Measurements from ENCODE around the gene PCDH9.
"Not testable (repeated sequence)": the region's sequence is repeated elsewhere in the genome, so short reads cannot be mapped to it uniquely, and the experiment has no call there.

PCDH9 gene

DNA sequence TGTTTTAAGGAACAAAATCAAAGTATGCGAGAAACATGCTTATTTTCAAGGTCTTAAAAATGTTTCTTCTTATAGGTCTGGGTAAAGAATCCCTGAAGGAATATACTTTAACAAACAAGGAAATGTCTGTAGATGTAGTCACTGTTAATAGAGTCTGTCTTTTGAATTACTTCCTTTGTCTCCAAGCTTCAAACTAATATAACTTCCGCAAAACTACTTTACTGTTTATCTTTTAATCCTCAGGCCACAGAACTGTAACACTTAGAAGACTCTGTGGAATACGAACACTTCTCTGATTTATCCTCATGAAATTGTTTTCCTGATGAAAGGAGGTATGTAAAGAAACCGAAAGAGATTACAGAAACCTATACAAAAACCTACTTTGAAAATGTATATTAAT, 316.0 kb downstream of the PCDH9 start:
- DNase-seq (ENCODE audit: low read depth): no peak

GRCh38 chr13:66911411-66911939, 318.7 kb downstream of the PCDH9 start:
- no peak for DNase-seq (ENCODE audit: low read depth)

DNA sequence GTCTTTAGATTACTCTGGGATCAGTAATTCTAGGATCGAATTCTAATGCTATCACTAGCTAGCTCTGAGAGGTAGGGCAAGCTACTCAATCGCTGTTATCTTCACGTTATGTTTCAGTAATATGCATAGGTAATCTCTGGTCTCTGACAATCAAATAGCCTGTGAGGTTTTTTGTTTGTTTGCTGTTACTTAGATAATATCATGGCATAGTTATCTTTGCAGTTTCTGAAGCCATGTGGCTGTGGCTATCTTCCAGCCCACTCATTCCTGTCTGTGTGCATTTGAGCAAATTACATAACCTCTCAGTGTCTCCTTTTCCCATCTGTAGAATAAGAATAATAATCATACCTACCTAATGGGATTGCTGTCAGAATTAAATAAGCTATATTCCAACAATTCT, 330.2 kb downstream of the PCDH9 start:
- no peak for DNase-seq (ENCODE audit: low read depth)

DNA sequence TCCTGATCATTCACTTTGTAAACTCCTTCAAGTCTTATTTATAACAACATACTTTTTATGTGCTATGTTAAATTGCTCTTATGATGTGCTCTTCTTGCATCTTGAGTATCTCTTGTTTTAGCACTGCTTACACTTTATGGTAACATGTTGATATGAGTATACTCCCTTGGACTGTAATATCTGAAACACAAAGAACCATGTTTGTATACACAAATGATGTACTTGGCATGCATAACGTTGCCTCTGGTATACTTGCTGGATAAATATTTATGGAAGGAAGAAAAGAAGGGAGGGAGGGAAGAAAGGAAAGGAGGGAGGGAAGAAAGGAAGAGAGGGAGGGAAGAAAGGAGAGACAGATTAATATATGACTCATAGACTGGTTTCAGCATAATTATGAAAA, 333.2 kb downstream of the PCDH9 start:
- DNase-seq (ENCODE audit: low read depth): no peak

GRCh38 chr13:66895780-66896179, 334.4 kb downstream of the PCDH9 start:
- DNase-seq (ENCODE audit: low read depth): no peak

- no peak for DNase-seq (ENCODE audit: low read depth)
Measured at GRCh38 chr13:66895320-66895719, 334.8 kb downstream of the PCDH9 start.

DNA sequence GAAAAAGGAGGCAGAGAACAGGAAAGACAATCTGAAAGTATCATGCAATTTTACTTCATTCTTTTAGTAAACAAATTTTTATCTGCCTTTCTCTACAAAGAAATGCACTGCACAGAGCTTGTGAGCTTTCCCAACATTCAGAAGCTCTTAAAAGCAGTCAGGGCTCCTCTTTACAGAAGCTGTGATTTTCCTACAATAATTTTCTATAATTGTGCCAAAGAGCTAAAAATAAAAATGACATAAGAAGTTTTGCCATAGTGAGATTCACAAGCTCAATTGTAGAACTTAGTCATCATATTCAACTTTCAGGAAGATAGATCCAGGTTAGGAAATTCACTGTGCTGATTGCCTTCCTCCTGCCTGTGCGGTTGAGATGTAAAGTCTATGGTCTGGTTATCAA, 341.4 kb downstream of the PCDH9 start:
- no peak for DNase-seq (ENCODE audit: low read depth)

DNA sequence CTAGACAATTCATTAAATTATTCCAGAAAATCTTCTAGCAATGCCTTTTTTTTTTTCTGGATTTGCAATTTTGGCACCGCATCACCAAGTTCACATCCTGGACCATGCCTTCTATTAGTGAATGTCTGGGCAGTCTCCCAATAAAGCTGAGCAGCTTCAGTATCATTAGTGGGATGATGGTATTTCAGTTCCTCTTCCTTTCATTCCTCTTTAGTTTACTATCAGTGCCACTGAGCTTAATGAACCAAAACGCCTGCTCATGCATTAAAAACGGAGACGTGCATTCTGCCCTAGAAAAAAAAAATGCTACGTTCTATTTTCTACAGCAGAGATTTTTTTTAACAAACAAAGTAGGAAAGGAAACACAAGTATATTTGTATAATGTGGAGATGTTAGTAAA, 343.0 kb downstream of the PCDH9 start:
- DNase-seq (ENCODE audit: low read depth): no peak

- DNase-seq (ENCODE audit: low read depth): no peak
Measured at GRCh38 chr13:66886264-66886663, 343.9 kb downstream of the PCDH9 start.

DNA sequence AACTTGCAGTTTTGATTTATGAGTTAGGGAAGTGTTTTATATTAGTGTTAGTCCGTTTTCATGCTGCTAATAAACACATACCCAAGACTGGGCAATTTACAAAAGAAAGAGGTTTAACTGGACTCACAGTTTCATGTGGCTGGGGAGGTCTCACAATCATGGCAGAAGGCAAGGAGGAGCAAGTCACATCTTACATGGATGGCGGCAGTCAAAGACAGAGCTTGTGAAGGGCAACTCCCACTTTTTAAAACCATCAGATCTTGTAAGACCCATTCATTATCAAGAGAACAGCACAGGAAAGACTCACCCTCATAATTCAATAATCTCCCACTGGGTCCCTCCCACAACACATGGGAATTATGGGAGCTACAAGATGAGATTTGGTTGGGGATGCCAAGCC, 349.0 kb downstream of the PCDH9 start:
- not testable (repeated sequence) for DNase-seq (ENCODE audit: low read depth)

DNA sequence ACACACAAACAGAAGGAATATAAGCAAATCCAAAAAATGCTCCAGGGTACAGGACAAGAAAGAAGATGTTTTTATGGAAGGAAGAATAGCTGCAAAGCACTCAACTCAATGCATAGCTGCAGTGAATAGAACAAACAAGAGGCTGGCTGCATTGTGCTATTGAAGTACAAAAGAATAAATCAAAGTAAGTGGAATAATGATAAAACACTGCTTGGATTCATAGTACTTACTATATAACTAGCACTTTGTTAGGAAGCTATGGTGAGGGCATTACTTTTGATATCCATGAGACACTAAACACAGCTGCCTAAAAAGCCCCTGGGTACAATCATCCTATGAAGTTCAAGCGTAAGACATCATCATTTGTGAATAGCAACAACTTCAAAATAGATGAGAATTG, 350.1 kb downstream of the PCDH9 start:
- no peak for DNase-seq (ENCODE audit: low read depth)

- no peak for DNase-seq (ENCODE audit: low read depth)
Measured at GRCh38 chr13:66875264-66875663, 354.9 kb downstream of the PCDH9 start.

DNA sequence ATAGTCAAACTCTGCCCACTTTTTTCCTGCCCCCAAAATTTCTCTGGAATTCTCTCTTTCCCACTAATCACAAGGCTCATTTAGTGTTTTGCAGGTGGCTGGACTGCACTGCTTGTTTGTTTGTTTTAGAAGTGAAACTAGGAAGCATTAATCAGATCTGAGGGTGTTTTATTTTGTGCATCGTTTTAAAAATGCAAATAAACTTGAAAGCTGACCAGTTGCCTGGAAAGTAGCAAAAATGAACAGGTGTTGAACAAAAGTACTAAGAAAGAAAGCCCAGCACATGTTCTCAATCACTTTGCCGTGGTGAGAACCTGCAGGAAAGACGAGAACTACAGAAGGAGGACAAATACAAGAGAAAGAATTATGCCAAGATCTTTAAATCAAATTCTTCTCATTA, 365.5 kb downstream of the PCDH9 start:
- no peak for DNase-seq (ENCODE audit: low read depth)

- DNase-seq (ENCODE audit: low read depth): no peak
Measured at GRCh38 chr13:66860878-66861417, 369.2 kb downstream of the PCDH9 start.

- DNase-seq (ENCODE audit: low read depth): no peak
Measured at GRCh38 chr13:66859934-66860877, 369.9 kb downstream of the PCDH9 start.

DNA sequence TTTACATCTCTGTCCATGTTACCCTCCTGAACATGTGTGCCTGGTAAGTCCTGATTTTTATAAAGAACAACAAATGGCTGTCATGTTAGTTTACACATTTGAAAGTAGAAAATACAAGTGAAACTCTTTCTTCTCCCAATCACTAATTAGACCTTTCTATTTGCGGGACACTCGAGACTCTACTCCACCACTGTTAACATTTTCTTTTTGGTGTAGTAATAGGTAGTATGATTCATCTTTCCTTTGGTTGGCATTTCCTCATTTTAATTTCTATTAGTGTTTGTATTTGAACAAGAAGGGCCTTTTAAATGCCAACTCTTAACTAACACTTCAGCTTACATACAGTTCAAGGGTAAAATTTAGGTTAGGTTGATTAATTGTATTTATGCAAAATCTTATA, 371.1 kb downstream of the PCDH9 start:
- DNase-seq (ENCODE audit: low read depth): no peak

GRCh38 chr13:66858163-66858562, 372.0 kb downstream of the PCDH9 start:
- DNase-seq (ENCODE audit: low read depth): no peak

DNA sequence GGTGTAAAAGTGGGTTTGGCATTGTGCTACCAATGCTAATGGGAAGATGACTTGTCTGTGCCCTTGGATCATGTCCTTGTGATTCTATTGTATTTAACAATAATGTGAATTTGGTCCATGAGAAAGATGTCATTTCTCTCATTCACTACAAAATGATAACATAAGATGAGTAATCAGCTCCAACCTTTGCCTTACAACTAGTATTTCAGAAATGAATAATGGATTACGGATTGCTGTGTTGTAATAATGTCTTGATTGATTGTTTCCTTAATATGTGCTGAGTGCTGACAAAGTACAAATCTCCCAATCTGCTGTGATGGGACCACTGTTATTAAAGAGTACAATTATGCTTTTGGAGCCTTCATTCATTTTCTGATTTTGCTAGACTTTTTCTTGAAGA, 375.0 kb downstream of the PCDH9 start:
- no peak for DNase-seq (ENCODE audit: low read depth)

- DNase-seq (ENCODE audit: low read depth): no peak
Measured at GRCh38 chr13:66853564-66853963, 376.6 kb downstream of the PCDH9 start.

GRCh38 chr13:66849706-66850105, 380.4 kb downstream of the PCDH9 start:
- no peak for DNase-seq (ENCODE audit: low read depth)

- no peak for DNase-seq (ENCODE audit: low read depth)
Measured at GRCh38 chr13:66847541-66847940, 382.6 kb downstream of the PCDH9 start.

DNA sequence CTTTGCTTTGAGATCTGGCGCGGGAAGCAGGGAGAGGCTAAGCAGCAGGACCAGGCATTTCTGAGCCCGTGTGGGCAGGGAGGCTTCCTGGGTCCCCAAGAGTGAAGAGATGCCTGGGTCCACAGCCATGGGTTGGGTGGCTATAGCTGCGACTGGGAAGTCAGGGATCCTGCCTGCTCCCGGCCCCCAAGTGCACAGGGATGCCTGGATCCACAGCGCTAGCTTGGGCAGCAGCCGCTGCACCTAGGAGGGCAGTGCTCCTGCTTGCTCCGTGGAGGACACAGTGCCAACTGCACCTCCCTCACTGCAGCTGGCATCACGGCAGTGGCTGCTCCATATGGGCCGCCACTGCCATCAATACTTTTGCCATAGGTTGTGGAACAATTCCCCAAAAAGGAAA, 384.7 kb downstream of the PCDH9 start:
- no peak for DNase-seq (ENCODE audit: low read depth)

DNA sequence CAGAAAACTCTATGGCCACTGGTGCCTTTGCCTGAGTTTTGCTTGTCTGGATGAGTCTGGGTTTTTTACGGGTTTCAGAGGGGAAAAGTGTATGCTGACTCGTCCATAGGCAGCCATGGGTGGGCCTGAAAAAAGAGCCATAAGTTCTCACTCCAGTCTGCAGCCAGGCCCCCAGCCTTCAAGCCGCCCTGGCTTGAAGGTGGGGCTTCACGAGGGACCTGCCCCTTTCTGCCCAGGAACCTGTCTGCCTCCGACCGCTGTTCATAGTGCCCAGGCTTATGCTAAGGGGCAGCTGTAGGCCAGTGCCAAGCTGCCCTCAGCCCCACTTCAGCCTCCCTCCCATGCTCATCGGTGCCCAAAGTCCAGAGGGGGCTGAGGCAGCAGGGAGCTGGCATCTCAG, 385.2 kb downstream of the PCDH9 start:
- DNase-seq (ENCODE audit: low read depth): no peak

DNA sequence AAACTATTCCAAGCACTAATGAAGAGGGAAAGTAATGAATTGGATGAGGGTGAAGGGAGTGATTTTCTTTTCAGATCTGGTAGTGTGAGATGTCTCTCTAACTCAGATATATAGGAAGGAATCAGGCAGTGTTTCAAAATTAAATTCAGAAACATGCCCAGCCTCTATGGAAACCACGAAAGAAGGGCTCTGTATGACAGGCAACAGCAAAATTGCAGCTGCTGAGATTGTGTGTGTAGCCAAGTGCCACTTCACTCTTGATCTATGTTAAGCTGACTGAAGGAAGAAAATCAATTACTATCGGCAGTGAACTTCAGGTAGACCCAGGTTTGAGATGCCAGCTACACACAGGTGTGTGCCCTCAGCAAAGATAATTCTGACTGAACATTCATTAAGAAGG, 387.4 kb downstream of the PCDH9 start:
- no peak for DNase-seq (ENCODE audit: low read depth)
